GM23338 (cell line): ENCODE measurements around the gene ZNF385C.
"Not testable (repeated sequence)": the region's sequence is repeated elsewhere in the genome, so short reads cannot be mapped to it uniquely, and the experiment has no call there.

ENCODE experiments used
- CREB1 ChIP-seq: fragments of 250-450 bp; sonication (Bioruptor Pico); IDR thresholded peaks from 2 replicates; pipeline ENCODE4 v1.5.0; 2020; ENCODE audit warnings: low read depth, mild to moderate bottlenecking, moderate library complexity
- CTCF ChIP-seq, 2 experiments: fragments of 200-600 bp in 1 of 2; sonication (generic) in 1 of 2; conservative IDR thresholded peaks; 2 replicates each; pipeline versions ENCODE4 v1.5.1 to v1.6.1; 2016 to 2017; ENCODE audit warnings: antibody characterized with exemption in 2 of 2, low read depth in 2 of 2, mild to moderate bottlenecking in 2 of 2, moderate library complexity in 1 of 2
- ETS1 ChIP-seq: IDR thresholded peaks from 2 replicates; pipeline ENCODE4 v1.6.1; 2016; ENCODE audit warnings: antibody characterized with exemption
- EZH2 ChIP-seq: fragments of 200-600 bp; sonication (generic); IDR thresholded peaks from one replicate; pipeline ENCODE4 v1.8.0; 2017; ENCODE audit warnings: antibody characterized with exemption, mild to moderate bottlenecking, low read depth; ENCODE audit not compliant: unreplicated experiment
- EZH2phosphoT487 ChIP-seq: fragments of 200-600 bp; sonication (generic); IDR thresholded peaks from one replicate; pipeline ENCODE4 v1.8.1; 2018; ENCODE audit warnings: antibody characterized with exemption; ENCODE audit not compliant: unreplicated experiment
- NANOG ChIP-seq: IDR thresholded peaks from 2 replicates; pipeline ENCODE4 v1.6.1; 2016; ENCODE audit warnings: antibody characterized with exemption, borderline replicate concordance
- POLR2AphosphoS5 ChIP-seq: IDR thresholded peaks from 2 replicates; pipeline ENCODE4 v1.6.1; 2016; ENCODE audit warnings: antibody characterized with exemption, low read depth
- REST ChIP-seq: IDR thresholded peaks from one replicate; pipeline ENCODE4 v1.6.1; 2018; ENCODE audit warnings: antibody characterized with exemption; ENCODE audit not compliant: unreplicated experiment
- ZNF462 ChIP-seq: fragments of 250-450 bp; sonication (Bioruptor Pico); IDR thresholded peaks from 2 replicates; pipeline ENCODE4 v1.5.0; 2020; ENCODE audit warnings: mild to moderate bottlenecking, moderate library complexity

GRCh38 chr17:42013740-42014139, 84.5 kb downstream of the ZNF385C start:
- TF ChIP-seq POLR2AphosphoS5; CTCF (conservative IDR thresholded peaks at IDR 0.05; ENCODE audit: low read depth in 2 of 2); REST; EZH2phosphoT487; ETS1; CREB1 (CRISPR knock-in tag); ZNF462 (CRISPR knock-in tag); EZH2; NANOG: not testable (repeated sequence)
